Measurements from ENCODE around the gene ARHGAP18.

ARHGAP18 gene

GRCh38 chr6:129679275-129679674, 30.7 kb downstream of the ARHGAP18 start:
- ChIA-PET CTCF (no interaction called here), POLR2A (interaction anchor here (1.5 kb wide), 1 partner anchor 30 kb away, joined by 3 read pairs; no protein-coding TSS in a partner anchor)
- no peak for DNase-seq (ENCODE audit: extremely low spot score)
- TF ChIP-seq BHLHE40 (IDR thresholded peaks at IDR 0.05; ENCODE audit: borderline replicate concordance) (no peak), FOXM1 (IDR thresholded peaks at IDR 0.05; ENCODE audit: borderline replicate concordance) (no peak), SUZ12 (IDR thresholded peaks at IDR 0.05) (no peak), CTBP1 (IDR thresholded peaks at IDR 0.05; ENCODE audit: borderline replicate concordance) (no peak), HDGF (IDR thresholded peaks at IDR 0.05; ENCODE audit: borderline replicate concordance) (no peak), TARDBP (IDR thresholded peaks at IDR 0.05) (no peak)
- TF ChIP-seq, protein P1, sequence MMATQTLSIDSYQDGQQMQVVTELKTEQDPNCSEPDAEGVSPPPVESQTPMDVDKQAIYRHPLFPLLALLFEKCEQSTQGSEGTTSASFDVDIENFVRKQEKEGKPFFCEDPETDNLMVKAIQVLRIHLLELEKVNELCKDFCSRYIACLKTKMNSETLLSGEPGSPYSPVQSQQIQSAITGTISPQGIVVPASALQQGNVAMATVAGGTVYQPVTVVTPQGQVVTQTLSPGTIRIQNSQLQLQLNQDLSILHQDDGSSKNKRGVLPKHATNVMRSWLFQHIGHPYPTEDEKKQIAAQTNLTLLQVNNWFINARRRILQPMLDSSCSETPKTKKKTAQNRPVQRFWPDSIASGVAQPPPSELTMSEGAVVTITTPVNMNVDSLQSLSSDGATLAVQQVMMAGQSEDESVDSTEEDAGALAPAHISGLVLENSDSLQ (IDR thresholded peaks at IDR 0.05), result no peak

DNA sequence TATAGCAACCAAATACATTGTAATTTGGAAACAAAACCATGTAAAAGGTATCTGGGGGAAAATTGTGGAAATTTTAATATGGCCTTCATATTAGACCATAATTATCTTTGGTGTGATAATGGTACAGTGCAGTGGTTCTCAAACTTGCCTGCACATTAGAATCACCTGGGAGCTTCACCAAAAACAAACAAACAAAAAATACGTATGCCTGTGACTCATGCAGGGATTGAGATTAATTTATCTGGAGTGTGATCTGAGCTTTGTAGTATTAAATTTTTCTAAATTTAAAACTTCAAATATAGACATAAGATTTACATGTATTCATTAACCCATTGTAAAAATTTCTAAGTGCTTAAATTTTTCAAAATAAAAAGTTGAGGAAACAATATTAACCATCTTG, 31.5 kb downstream of the ARHGAP18 start:
- POLR2A ChIA-PET, result no interaction called here
- DNase-seq (ENCODE audit: extremely low spot score), result no peak
- TF ChIP-seq ARNT (IDR thresholded peaks at IDR 0.05) (no peak), FOXA1 (IDR thresholded peaks at IDR 0.05) (no peak), FOXK2 (IDR thresholded peaks at IDR 0.05) (no peak), SP1 (IDR thresholded peaks at IDR 0.05) (no peak), TARDBP (IDR thresholded peaks at IDR 0.05) (no peak), BHLHE40 (IDR thresholded peaks at IDR 0.05; ENCODE audit: borderline replicate concordance) (no peak), CTBP1 (IDR thresholded peaks at IDR 0.05; ENCODE audit: borderline replicate concordance) (no peak), L3MBTL2 (conservative IDR thresholded peaks at IDR 0.05) (no peak), NFRKB (IDR thresholded peaks at IDR 0.05) (no peak), ELF4 (IDR thresholded peaks at IDR 0.05) (no peak), SUZ12 (IDR thresholded peaks at IDR 0.05) (no peak), ZNF384 (IDR thresholded peaks at IDR 0.05) (no peak), LEF1 (IDR thresholded peaks at IDR 0.05; ENCODE audit: borderline replicate concordance) (no peak), FOXM1 (IDR thresholded peaks at IDR 0.05; ENCODE audit: borderline replicate concordance) (no peak), HDGF (IDR thresholded peaks at IDR 0.05; ENCODE audit: borderline replicate concordance) (no peak)
- TF ChIP-seq, protein P1 (IDR thresholded peaks at IDR 0.05), result no peak
- CTCF ChIA-PET, result no interaction called here

- CTCF ChIA-PET, result no interaction called here
- no peak for DNase-seq (ENCODE audit: extremely low spot score)
- TF ChIP-seq SP1 (IDR thresholded peaks at IDR 0.05), result no peak
- no peak for TF ChIP-seq LEF1 (IDR thresholded peaks at IDR 0.05; ENCODE audit: borderline replicate concordance)
- no peak for TF ChIP-seq CTBP1 (IDR thresholded peaks at IDR 0.05; ENCODE audit: borderline replicate concordance)
- no peak for TF ChIP-seq SUZ12 (IDR thresholded peaks at IDR 0.05)
- no peak for TF ChIP-seq FOXM1 (IDR thresholded peaks at IDR 0.05; ENCODE audit: borderline replicate concordance)
- no peak for TF ChIP-seq ARNT (IDR thresholded peaks at IDR 0.05)
- TF ChIP-seq FOXK2 (IDR thresholded peaks at IDR 0.05), result no peak
- no peak for TF ChIP-seq NFRKB (IDR thresholded peaks at IDR 0.05)
- TF ChIP-seq L3MBTL2 (conservative IDR thresholded peaks at IDR 0.05), result no peak
- POLR2A ChIA-PET, result no interaction called here
Measured at GRCh38 chr6:129677620-129678325, 32.2 kb downstream of the ARHGAP18 start.

GRCh38 chr6:129675669-129676472, 34.1 kb downstream of the ARHGAP18 start:
- ChIA-PET POLR2A (interaction anchor here (1.2 kb wide), 1 partner anchor 34 kb away, joined by 3 read pairs; the partner anchor contains the start of gene ARHGAP18), CTCF (no interaction called here)
- no peak for DNase-seq (ENCODE audit: extremely low spot score)
- no peak for TF ChIP-seq TARDBP (IDR thresholded peaks at IDR 0.05)
- TF ChIP-seq, protein P1 (IDR thresholded peaks at IDR 0.05), result peak; percentile 74

GRCh38 chr6:129673748-129674147, 36.2 kb downstream of the ARHGAP18 start:
- DNase-seq (ENCODE audit: extremely low spot score), result no peak
- ChIA-PET POLR2A (no interaction called here), CTCF (interaction anchor here (0.6 to 1.6 kb wide), 2 partner anchors 13 to 36 kb away, joined by 3 to 5 read pairs; partner anchors contain the start of gene ARHGAP18)
- TF ChIP-seq L3MBTL2 (conservative IDR thresholded peaks at IDR 0.05), result no peak
- no peak for TF ChIP-seq FOXM1 (IDR thresholded peaks at IDR 0.05; ENCODE audit: borderline replicate concordance)
- no peak for TF ChIP-seq ARNT (IDR thresholded peaks at IDR 0.05)
- TF ChIP-seq, protein P1 (IDR thresholded peaks at IDR 0.05), result no peak
- TF ChIP-seq SUZ12 (IDR thresholded peaks at IDR 0.05), result no peak
- TF ChIP-seq ELF4 (IDR thresholded peaks at IDR 0.05), result no peak
- TF ChIP-seq FOXK2 (IDR thresholded peaks at IDR 0.05), result no peak
- TF ChIP-seq HDGF (IDR thresholded peaks at IDR 0.05; ENCODE audit: borderline replicate concordance), result no peak
- no peak for TF ChIP-seq ZNF384 (IDR thresholded peaks at IDR 0.05)
- no peak for TF ChIP-seq NFRKB (IDR thresholded peaks at IDR 0.05)
- TF ChIP-seq BHLHE40 (IDR thresholded peaks at IDR 0.05; ENCODE audit: borderline replicate concordance), result no peak
- TF ChIP-seq FOXA1 (IDR thresholded peaks at IDR 0.05), result no peak
- no peak for TF ChIP-seq CTBP1 (IDR thresholded peaks at IDR 0.05; ENCODE audit: borderline replicate concordance)
- no peak for TF ChIP-seq LEF1 (IDR thresholded peaks at IDR 0.05; ENCODE audit: borderline replicate concordance)
- TF ChIP-seq TARDBP (IDR thresholded peaks at IDR 0.05), result no peak
- no peak for TF ChIP-seq SP1 (IDR thresholded peaks at IDR 0.05)
